Measurements from ENCODE around the gene SLC22A23.

- TF ChIP-seq EZH2 (IDR thresholded peaks at IDR 0.05; ENCODE audit: low read depth, unreplicated experiment): no peak
- no peak for TF ChIP-seq EZH2phosphoT487 (IDR thresholded peaks at IDR 0.05; ENCODE audit: unreplicated experiment)
- TF ChIP-seq POLR2AphosphoS5 (IDR thresholded peaks at IDR 0.05; ENCODE audit: low read depth): no peak
- no peak for TF ChIP-seq CTCF (conservative IDR thresholded peaks at IDR 0.05; ENCODE audit: low read depth in 2 of 2)
- TF ChIP-seq CREB1 (CRISPR knock-in tag; IDR thresholded peaks at IDR 0.05; ENCODE audit: low read depth): no peak
- TF ChIP-seq ZNF331 (CRISPR knock-in tag; IDR thresholded peaks at IDR 0.05; ENCODE audit: low read depth): no peak
- no peak for TF ChIP-seq NANOG (IDR thresholded peaks at IDR 0.05; ENCODE audit: borderline replicate concordance)
- no peak for TF ChIP-seq STAT1 (IDR thresholded peaks at IDR 0.05; ENCODE audit: unreplicated experiment)
- no peak for TF ChIP-seq REST (IDR thresholded peaks at IDR 0.05; ENCODE audit: unreplicated experiment)
These were observed 47.5 kb upstream of the SLC22A23 start for GRCh38 chr6:3504354-3504753.
